Measurements from ENCODE around the gene DNASE1.

DNASE1 gene

DNA sequence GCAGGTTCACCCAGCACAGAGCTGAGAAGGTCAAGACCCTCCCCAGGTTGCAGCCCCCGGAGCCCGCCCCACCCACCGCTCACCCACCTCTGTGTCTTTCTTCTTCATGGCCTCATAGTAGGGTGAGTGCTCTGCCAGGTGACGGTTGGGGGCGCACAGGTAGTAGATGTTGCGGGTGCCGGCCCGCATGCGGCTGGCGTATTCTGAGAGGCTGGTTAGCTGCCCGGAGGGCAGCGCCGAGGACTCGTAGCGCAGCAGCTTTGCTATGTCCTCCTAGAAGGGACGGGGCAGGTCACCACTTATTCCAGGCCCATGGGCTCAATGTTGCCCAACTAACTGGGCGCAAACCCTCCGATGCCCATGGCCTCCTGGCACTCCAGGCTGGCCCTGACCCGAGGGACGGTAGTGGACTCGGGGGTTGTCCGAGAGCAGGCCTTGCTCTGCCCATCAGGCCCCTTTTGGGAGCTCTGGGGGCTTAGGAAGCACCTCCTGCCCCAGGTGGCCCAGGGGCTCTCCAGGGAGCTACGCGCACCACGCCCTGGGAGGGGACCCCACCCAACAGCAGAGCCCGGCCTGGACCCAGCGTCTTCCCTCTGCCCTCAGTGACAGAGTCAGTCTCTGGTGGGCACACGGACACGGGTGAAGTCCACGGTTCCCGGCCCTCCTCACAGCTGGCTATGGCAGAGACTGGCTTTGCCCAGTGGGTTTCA, 9.9 kb downstream of the DNASE1 start:
- DNase-seq (ENCODE audit: low spot score), result no peak

DNA sequence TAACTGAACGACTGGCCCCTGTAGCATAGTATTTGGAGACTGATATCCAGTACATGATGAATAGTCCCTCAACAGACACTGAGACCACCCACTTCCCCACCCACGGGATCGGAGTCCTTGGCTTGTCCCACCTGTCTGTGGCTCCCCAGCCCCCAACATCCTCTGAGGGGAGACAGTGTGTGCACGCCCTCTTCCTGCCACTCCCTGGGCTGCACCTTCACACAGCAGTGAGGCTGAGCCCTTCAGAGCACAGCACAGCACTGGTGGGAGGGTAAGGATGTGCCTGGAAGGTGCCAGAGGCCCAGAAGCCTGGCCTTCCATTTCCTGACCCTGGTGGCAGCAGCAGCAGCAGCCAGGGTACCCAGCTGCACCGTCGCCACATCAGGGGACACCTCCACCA, 11.0 kb downstream of the DNASE1 start:
- no peak for DNase-seq (ENCODE audit: low spot score)

DNA sequence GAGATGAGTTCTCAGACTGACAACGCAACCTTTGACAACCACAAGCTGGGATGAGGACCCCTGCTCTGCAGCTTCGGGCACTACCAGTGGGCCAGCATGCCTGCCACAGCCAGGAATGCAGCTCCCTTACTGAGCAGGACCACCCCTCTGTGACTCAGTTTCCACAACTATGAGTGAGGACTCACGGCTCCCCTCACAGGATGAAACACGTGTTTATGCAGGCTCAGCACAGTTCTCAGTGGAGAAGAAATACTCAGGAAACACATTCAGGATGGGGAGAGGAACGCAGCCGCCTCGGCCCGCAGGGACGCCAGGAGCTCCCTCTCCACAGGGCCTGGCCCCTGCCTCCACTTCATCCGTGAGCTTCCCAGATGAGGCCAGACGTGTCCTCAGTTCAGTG, 14.1 kb downstream of the DNASE1 start:
- DNase-seq (ENCODE audit: low spot score), result no peak

DNA sequence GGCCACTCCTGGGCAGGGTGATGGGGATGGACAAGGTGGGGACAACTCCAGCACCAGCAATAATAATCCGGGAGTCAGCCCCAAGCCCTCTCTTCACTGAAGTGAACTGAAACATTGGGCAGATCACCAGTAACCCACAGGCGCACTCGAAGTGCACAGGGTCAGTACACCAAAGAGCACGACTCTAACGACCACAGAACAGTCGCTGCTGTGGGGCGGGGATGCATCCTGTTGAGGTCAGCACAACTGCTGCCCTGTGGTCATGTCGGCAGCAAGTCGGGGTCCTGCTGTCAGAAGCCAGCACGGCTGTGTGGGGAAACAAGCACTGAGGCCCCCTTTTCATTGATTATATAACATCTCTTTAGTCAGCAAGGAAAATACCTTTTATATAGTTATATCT, 14.6 kb downstream of the DNASE1 start:
- DNase-seq (ENCODE audit: low spot score), result no peak

GRCh38 chr16:3670711-3671110, 16.2 kb downstream of the DNASE1 start:
- DNase-seq (ENCODE audit: low spot score), result no peak

DNA sequence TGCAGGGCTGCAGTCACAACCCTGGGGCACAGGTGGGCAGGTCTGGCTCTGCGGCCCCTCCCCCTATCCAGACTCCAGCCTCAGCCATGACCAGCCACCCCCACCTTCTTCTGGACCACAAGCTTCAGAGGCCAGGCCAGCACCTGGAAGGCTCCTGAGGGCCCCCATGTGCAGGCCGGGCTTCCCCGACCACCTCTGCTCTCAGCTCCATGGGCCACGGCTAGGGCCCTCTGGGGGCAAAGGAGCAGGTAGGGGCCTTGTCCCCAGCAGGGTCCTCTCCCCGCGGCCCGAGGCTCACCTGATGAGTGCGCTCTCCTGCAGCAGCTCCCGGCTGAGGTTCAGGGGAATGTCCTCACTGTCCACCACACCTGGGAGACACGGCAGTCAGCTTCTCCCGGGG, 16.9 kb downstream of the DNASE1 start:
- no peak for DNase-seq (ENCODE audit: low spot score)

DNA sequence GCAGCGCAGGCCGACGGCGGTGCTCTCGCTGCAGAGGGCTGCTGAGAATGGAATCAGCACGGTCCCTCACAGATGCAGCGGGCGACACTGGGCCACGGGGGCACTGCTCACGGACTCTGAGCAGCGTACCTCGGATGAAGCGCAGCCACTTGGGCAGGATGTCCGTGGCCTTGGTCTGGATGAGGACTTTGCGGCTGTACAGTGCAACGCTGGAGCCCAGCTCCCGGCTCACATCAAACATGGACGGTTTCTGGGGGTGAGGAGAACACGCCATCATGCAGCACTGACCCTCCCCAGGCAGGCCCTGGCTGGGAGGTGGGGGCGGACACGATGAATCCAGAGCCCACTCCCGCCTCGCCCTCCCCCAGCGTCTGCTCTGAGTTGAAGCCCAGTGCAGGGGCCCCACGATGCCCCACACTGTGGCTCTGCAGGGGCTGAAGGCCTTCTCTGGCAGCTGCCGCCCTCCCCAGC, 18.1 kb downstream of the DNASE1 start:
- DNase-seq (ENCODE audit: low spot score), result no peak

DNA sequence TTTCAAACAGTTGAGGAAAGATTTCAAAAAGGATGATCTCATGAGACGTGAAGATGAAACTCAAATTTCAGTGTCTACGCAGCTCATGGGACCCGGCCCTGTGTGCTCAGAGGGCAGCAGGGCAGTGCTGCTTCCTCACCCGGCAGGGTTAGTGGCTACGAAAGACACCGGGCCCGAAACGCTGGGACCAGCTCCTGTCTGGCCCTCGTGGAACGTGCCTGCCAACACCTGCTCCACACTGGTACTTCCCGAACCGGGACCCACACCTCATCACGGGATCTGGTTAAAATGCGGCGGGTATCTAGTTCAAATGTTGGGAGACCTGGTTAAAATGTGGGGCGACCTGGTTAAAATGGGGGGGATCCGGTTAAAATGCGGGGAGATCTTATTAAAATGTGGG, 18.7 kb downstream of the DNASE1 start:
- no peak for DNase-seq (ENCODE audit: low spot score)

DNA sequence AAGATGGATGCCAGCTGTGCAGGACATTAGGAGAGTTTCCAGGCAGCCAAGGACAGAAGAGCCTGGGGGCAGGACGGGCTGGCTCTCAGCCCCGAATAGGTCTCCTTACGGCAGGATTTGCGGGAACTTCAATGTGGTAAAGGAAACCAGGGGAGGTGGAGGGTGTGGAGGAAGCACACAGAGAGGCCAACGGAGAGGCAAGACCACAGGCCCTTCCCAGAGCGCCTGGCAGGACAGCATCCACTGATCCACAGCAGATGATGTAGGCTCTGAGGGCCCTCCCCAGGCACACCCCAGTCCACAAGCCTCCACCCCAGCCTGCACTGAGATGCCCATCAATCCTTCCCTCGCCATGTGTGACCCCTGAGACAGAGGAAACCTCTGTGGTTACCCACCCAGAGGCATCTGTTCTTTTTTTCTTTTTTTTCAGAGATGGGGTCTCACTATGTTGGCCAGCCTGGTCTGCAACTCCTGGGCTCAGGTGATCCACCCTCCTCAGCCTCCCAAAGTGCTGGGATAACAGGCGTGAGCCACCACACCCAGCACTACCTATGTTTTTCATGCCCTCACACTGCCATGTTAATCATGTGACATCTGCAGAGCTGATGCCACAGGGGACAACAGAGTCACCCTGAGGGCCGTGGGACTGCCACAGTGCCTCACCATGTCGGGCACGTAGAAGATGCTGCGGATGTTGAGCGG, 19.3 kb downstream of the DNASE1 start:
- DNase-seq (ENCODE audit: low spot score), result no peak

GRCh38 chr16:3674513-3675295, 20.2 kb downstream of the DNASE1 start:
- no peak for DNase-seq (ENCODE audit: low spot score)

DNA sequence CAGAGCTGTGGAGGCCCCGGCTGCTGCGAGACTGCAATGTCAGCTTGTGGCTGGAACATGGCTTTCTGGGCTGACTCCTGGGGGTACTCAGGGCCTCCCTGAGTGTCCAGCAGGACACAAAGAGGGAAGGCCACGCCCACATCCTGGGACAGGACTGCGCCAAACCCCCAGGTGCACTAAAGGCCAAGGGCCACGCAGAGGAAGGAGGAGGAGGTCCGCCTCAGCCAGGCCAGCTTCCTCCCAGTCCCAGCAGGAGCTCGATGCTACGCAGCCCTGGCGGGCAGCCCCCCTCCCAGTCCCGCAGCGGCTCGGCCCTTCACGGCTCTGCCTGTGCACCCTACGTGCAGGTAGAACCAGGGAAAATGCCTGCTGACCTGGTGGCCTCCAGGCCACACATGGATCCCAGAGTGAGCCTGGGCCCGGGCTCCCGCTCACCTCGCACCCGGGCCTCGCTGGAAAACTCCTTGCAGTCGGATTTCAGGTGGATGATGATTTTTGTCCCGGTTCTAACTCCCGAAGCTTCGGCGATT, 21.2 kb downstream of the DNASE1 start:
- DNase-seq (ENCODE audit: low spot score), result no peak

DNA sequence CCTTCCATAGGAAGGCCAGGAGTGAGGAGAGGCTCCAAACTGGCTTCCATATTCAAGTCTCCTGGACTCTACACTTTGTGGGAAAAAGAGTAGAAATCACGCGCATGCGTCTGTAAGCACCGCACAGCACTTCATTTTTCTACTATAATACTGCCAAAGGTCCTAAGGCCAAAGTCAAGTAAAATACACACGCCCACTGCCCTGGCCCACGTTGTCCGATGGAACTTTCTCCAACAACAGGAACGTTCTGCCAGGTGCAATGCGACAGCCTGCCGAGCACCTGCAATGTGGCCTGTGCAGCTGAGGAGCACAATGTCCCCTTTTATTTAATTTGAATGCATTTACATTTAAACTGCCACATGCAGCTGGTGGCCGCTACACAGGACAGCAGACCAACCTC, 23.5 kb downstream of the DNASE1 start:
- DNase-seq (ENCODE audit: low spot score), result no peak

GRCh38 chr16:3681206-3681605, 26.7 kb downstream of the DNASE1 start:
- no peak for DNase-seq (ENCODE audit: low spot score)

DNA sequence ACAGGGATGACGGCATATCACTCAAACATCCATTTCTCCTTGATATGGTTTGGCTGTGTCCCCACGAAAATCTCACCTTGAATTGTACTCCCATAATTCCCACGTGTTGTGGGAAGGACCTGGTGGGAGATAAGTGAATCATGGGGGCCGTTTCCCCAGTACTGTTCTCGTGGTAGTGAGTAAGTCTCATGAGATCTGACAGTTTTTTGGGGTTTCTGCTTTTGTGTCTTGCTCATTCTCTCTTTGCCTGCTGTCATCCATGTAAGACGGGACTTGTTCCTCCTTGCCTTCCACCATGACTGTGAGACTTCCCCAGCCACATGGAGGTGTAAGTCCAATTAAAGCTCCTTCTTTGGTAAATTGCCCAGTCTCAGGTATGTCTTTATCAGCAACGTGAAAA, 32.5 kb downstream of the DNASE1 start:
- DNase-seq (ENCODE audit: low spot score), result no peak

DNA sequence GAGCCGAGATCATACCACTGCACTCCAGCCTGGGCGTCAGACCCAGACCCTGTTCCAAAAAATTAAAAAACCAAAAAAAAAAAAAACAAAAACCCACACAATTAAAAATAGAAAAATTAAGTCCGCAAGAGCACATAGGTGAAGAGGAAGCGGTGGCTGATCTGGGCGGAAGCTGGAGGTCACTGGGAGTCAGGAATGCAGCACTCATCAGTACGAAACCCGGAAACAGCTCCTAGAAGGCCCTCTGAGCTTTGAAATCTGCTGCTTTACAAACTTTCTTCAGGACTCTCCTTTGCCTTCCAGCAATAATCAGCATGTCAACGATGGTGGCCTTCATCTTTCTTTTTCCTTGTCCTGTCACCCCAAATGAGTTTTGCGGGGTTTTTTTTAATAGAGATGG, 33.3 kb downstream of the DNASE1 start:
- DNase-seq (ENCODE audit: low spot score), result no peak

DNA sequence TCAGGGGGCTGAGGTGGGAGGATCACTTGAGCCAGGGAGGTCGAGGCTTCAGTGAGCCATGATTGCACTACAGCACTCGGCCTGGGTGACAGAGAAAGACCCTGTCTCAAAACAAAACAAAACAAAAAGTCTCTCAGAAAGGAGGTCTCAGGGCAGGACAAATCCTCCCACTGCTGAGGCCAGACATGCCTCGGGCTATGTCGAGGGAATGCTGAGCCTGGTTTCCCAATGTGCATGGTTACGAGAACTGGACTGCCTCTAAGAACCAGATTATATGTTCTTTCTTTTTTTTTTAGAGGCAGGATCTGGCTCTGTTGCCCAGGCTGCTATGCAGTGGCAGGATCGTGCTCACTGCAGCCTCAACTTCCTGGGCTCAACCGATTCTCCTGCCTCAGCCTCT, 35.2 kb downstream of the DNASE1 start:
- no peak for DNase-seq (ENCODE audit: low spot score)

GRCh38 chr16:3690470-3690928, 36.0 kb downstream of the DNASE1 start:
- DNase-seq (ENCODE audit: low spot score), result peak; percentile 89

DNA sequence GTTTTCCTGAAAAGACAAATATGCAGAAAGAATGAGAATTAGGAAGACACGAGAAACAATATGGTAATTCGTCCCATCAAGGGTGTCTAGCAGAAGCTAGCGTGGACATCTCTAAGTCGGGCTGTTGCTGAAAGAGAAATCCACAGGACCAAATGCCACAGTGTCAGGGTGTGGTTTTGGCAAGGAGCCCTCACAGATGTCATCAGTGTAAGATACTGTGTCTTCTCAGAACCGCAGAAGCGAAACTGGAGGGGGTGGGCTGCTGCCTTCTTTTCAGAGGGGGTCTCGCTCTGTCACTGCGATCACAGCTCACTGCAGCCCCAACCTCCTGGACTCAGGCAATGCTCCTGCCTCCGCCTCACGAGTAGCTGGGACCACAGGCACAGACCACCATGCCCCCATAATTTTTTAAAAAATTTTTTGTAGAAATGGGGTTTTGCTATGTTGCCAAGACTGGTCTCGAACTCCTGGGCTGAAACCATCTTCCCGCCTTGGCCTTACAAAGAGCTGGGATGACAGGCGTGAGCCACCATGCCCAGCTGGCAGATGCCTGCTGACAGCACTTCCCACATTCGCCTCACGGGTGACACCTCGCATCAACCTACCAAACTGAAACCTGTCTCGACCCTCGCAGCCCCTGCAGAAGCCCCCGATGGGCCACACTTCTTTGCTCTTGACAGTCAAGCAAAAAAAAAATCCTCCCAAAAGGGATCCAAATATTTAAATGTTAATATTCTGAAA, 36.7 kb downstream of the DNASE1 start:
- DNase-seq (ENCODE audit: low spot score), result no peak

GRCh38 chr16:3691761-3692160, 37.3 kb downstream of the DNASE1 start:
- no peak for DNase-seq (ENCODE audit: low spot score)

GRCh38 chr16:3694051-3694450, 39.6 kb downstream of the DNASE1 start:
- no peak for DNase-seq (ENCODE audit: low spot score)

GRCh38 chr16:3695610-3696369, 41.3 kb downstream of the DNASE1 start:
- peak; percentile 59 for DNase-seq (ENCODE audit: low spot score)

Data from kidney tubule cell (primary cell).